ENCODE data around the gene ZNF740. TPM values are rescaled to one million over a fixed set of nuclear protein-coding genes. Genes with fewer than 3 reads are reported as not detected.

Gene ZNF740
- total RNA-seq, 3 donors from 2014 or later (not counting 1 experiment from before 2014, with no cell fraction given), result 37.1 to 65.9 (median 45.3) TPM

DNA sequence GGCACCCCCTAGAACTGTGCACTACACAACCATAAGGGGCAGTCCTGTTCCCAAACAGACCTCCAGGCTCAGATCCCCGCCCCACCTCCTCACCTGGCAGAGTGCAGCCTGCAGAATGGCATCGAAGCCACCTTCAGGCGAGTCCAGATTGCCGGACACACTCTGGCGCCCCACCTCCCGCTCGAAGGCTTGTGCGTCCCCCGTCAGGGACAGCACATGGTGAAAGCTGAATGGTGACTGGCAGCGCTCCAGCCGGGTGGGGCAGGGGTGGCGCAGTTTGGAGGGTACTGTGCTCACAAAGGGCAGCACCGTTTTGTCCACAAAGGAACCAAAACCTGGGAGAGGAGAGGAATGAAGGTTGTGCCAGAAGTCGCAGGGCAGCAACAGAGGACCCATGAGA lies 16.0 kb downstream of the ZNF740 start:
- Histone ChIP-seq H3K4me1 (ENCODE audit: control insufficient read depth, insufficient read depth, low read length) (peaks cover 41% of the 10 kb centered on the region), H3K36me3 (ENCODE audit: control insufficient read depth, insufficient read depth, low read length) (peaks cover 70% of the 10 kb centered on the region), H3K9me3 (ENCODE audit: control insufficient read depth, insufficient read depth, low read length) (no peaks in the 10 kb centered on the region), H3K4me3 (ENCODE audit: low read length) (no peak overlapping the region), H3K27ac (ENCODE audit: low read length) (no peak overlapping the region), H3K27me3 (ENCODE audit: control insufficient read depth, insufficient read depth, low read length) (no peaks in the 10 kb centered on the region)
- DNase-seq (no peak), ATAC-seq (no peak)
- 95% methylated on average over 14 of the region's 14 CpGs for WGBS (ENCODE audit: insufficient coverage)
- intact Hi-C loops (cut with micrococcal nuclease), result no loop called here
- peaks cover 6% of the 10 kb centered on the region for H3K36me3 Mint-ChIP-seq
- H3K4me3 Mint-ChIP-seq, result no peak overlapping the region
- TF ChIP-seq, protein P1, sequence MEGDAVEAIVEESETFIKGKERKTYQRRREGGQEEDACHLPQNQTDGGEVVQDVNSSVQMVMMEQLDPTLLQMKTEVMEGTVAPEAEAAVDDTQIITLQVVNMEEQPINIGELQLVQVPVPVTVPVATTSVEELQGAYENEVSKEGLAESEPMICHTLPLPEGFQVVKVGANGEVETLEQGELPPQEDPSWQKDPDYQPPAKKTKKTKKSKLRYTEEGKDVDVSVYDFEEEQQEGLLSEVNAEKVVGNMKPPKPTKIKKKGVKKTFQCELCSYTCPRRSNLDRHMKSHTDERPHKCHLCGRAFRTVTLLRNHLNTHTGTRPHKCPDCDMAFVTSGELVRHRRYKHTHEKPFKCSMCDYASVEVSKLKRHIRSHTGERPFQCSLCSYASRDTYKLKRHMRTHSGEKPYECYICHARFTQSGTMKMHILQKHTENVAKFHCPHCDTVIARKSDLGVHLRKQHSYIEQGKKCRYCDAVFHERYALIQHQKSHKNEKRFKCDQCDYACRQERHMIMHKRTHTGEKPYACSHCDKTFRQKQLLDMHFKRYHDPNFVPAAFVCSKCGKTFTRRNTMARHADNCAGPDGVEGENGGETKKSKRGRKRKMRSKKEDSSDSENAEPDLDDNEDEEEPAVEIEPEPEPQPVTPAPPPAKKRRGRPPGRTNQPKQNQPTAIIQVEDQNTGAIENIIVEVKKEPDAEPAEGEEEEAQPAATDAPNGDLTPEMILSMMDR (IDR thresholded peaks at IDR 0.05), result no peak
- no peaks in the 10 kb centered on the region for H3K27me3 Mint-ChIP-seq (ENCODE audit: low read depth in 2 of 2)
- H3K9me3 Mint-ChIP-seq, result no peaks in the 10 kb centered on the region
- H3K4me1 Mint-ChIP-seq, result peaks cover 35 to 68% of the 10 kb centered on the region in 2 donors
- no peak overlapping the region for H3K27ac Mint-ChIP-seq

DNA sequence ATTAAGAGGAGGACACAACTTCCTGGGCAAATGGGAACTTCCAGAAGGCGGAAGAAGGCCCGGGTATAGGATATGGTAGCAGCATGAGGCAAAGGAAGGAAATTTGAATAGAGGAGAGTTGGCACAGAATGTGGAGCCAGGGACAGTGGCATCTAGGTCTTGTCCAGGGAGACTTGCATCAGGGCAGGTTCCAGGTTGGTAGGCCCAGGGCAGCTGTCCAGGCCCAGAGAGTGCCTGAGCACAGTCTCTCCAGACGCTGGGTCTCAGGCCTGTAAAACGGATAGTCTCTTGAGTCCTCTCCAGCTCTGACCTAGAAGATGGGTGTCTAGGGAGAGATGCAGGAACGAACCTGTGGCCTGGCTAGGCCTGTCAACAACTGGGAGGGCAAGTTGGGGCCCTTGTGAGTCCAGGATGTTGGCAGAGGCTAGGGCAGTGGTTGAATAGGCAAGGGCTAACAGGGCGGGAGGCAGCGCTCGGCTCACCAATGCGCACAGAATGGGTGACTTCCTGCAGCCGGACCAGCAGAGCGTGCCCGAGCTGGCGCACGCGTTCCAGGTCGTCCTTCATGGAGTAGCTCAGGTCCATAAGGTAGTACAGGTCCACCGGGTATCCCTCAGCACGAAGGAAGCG lies 16.6 kb downstream of the ZNF740 start:
- no peaks in the 10 kb centered on the region for H3K27me3 Mint-ChIP-seq (ENCODE audit: low read depth in 2 of 2)
- peaks cover 6% of the 10 kb centered on the region for H3K36me3 Mint-ChIP-seq
- H3K27me3 ChIP-seq (ENCODE audit: control insufficient read depth, insufficient read depth, low read length), result no peaks in the 10 kb centered on the region
- WGBS (ENCODE audit: insufficient coverage), result 95% methylated on average over 19 of the region's 19 CpGs
- no peaks in the 10 kb centered on the region for H3K9me3 Mint-ChIP-seq
- no peak overlapping the region for H3K4me3 Mint-ChIP-seq
- H3K27ac Mint-ChIP-seq, result no peak overlapping the region
- H3K4me1 Mint-ChIP-seq, result peaks cover 39 to 68% of the 10 kb centered on the region in 2 donors
- no peak overlapping the region for H3K27ac ChIP-seq (ENCODE audit: low read length)
- H3K9me3 ChIP-seq (ENCODE audit: control insufficient read depth, insufficient read depth, low read length), result no peaks in the 10 kb centered on the region
- peaks cover 45% of the 10 kb centered on the region for H3K4me1 ChIP-seq (ENCODE audit: control insufficient read depth, insufficient read depth, low read length)
- TF ChIP-seq, protein P1 (IDR thresholded peaks at IDR 0.05), result no peak
- DNase-seq (no peak), ATAC-seq (no peak)
- intact Hi-C loops (cut with micrococcal nuclease), result no loop called here
- H3K4me3 ChIP-seq (ENCODE audit: low read length), result no peak overlapping the region
- H3K36me3 ChIP-seq (ENCODE audit: control insufficient read depth, insufficient read depth, low read length), result peaks cover 64% of the 10 kb centered on the region

DNA sequence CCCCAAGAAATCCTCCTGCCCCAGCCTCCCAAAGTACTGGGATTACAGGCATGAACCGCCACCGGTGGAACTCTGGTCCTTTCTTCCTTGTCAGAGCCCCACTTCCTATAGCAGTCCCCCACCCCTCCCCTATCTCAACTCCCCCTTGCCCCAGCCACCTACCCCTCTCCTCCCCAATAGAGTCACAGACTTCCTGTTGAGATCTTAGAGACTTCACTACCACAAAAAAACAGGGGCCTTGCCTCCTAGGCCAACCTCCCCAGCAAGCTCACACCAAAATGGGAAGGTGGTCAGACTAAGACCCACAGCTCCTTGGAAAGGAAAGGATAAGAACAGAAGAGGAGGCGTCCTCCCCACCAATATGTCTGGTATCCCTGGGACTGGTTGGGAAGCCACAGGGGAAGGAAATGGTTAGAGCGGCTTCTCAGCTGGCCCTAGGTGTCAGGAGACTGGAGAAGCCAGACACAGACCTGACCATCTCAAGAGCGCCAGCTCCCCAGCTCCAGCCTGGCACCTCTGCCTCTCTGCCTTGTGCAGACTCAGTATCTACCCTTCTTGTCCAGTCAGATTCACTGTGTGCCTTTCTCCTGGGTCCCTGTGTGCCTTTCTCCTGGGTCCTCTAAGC lies 18.1 kb downstream of the ZNF740 start:
- Histone ChIP-seq H3K9me3 (ENCODE audit: control insufficient read depth, insufficient read depth, low read length) (no peaks in the 10 kb centered on the region), H3K36me3 (ENCODE audit: control insufficient read depth, insufficient read depth, low read length) (peaks cover 49% of the 10 kb centered on the region), H3K27ac (ENCODE audit: low read length) (peak overlapping the region; percentile 10), H3K4me1 (ENCODE audit: control insufficient read depth, insufficient read depth, low read length) (peaks cover 50% of the 10 kb centered on the region), H3K27me3 (ENCODE audit: control insufficient read depth, insufficient read depth, low read length) (no peaks in the 10 kb centered on the region), H3K4me3 (ENCODE audit: low read length) (no peak overlapping the region)
- Mint-ChIP-seq H3K4me1 (peaks cover 45 to 67% of the 10 kb centered on the region in 2 donors), H3K9me3 (no peaks in the 10 kb centered on the region), H3K27me3 (ENCODE audit: low read depth in 2 of 2) (no peaks in the 10 kb centered on the region), H3K4me3 (peak overlapping the region; percentile 82), H3K36me3 (peaks cover 6% of the 10 kb centered on the region), H3K27ac (peak overlapping the region; percentile 52 to 86)
- intact Hi-C loops (cut with micrococcal nuclease), result no loop called here
- TF ChIP-seq, protein P1 (IDR thresholded peaks at IDR 0.05), result no peak
- ATAC-seq (peak; percentile 53 to 85 (median 59)), DNase-seq (peak in 1 of 2 donors; percentile 61)
- 4% methylated on average over 5 of the region's 5 CpGs for WGBS (ENCODE audit: insufficient coverage)

All from natural killer cell (primary cell).